Measurements from ENCODE around the gene CCDC158. TPM values are rescaled to one million over a fixed set of nuclear protein-coding genes. Genes with fewer than 3 reads are reported as not detected.
"Not testable (repeated sequence)": the region's sequence is repeated elsewhere in the genome, so short reads cannot be mapped to it uniquely, and the experiment has no call there.

CCDC158 gene
- total RNA-seq, 2 experiments from 2014 or later, result not detected

DNA sequence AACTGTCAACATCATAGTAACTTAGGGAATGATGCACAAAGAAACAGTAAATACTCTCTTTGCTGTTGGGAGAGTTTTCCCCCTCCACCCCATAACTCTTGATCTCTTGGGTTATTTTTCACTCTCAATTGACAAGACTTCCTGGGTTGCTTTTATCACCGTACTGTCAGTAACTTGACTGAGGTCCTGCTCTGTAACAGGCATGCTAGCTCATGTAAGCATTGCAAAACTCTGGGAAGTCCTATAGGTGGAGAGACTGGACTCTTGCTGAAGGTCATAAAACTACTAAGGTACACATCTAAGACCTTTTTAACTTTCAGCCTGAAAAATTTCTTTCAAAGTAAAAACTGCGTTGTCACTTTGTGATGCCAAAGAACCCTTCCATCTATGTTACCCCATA is 25.0 kb upstream of the CCDC158 start:
- no peaks in the 10 kb centered on the region for H3K4me1 Mint-ChIP-seq
- H3K9me3 Mint-ChIP-seq, result no peaks in the 10 kb centered on the region
- H3K4me3 Mint-ChIP-seq, result no peak overlapping the region
- ChIA-PET POLR2A (no interaction called here), CTCF (no interaction called here)
- no peaks in the 10 kb centered on the region for H3K36me3 Mint-ChIP-seq (ENCODE audit: low read depth)
- peaks cover 17% of the 10 kb centered on the region for H3K27me3 Mint-ChIP-seq
- no peak overlapping the region for H3K27ac Mint-ChIP-seq
- no peak for DNase-seq

DNA sequence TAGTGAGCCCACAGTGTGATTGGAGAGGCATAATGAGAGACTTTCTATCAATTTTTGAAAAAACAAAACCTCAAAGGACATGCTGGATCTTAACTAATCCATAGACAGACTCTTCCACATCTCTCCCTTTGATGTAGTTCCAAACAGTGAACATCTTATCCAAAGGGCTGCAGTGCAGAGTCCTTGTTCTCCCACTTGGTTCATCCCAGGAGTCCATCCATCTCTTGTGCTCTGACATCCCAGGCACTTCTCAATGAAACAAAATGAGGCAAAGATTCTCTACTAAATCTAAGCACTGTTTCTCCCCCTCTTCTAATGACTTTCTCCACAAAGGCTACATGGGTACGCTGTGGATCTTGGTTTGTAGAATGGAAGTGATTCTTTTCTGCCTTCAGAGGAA is 22.4 kb upstream of the CCDC158 start:
- POLR2A ChIA-PET, result no interaction called here
- Mint-ChIP-seq H3K27ac (no peak overlapping the region), H3K9me3 (no peaks in the 10 kb centered on the region), H3K4me1 (no peaks in the 10 kb centered on the region), H3K4me3 (no peak overlapping the region), H3K36me3 (ENCODE audit: low read depth) (no peaks in the 10 kb centered on the region), H3K27me3 (peaks cover 21% of the 10 kb centered on the region)
- no peak for DNase-seq
- CTCF ChIA-PET, result no interaction called here

DNA sequence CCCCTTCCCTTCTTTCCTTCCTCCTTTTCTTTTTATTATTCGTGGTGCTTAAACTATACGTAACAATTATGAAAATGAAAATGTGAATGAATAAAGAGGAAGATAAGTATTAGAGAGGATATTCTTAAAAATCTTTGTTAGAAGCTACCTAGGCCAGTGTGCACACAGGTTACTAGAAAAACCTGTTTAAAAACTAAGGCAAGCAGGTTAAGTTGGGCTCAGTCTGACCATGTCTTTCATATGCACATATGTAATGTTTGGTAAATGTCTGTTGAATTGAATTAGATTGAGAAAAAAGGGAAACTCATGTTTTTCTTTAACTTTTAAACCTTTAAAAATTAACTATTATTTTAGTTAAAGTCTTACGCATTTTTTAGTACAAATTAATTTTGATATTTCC is 21.9 kb upstream of the CCDC158 start:
- ChIA-PET CTCF (no interaction called here), POLR2A (no interaction called here)
- no peaks in the 10 kb centered on the region for H3K9me3 Mint-ChIP-seq
- H3K27me3 Mint-ChIP-seq, result peaks cover 22% of the 10 kb centered on the region
- H3K27ac Mint-ChIP-seq, result no peak overlapping the region
- no peaks in the 10 kb centered on the region for H3K4me1 Mint-ChIP-seq
- no peak for DNase-seq
- H3K4me3 Mint-ChIP-seq, result no peak overlapping the region
- no peaks in the 10 kb centered on the region for H3K36me3 Mint-ChIP-seq (ENCODE audit: low read depth)

DNA sequence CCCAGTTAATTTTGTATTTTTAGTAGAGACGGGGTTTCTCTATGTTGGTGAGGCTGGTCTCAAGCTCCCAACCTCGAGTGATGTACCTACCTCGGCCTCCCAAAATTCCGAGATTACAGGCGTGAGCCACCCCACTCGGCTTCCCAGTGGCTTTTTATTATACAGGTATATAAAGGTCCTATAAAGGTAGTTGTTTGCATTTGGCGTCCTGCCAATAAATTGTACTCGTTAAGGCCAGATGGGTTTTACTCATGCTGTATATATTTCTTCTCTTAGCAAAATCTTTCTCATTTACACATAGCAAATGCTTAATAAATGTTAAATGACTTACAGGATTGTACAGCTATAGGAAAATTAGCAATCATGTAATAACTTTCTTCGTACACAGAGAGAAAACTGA is 20.9 kb upstream of the CCDC158 start:
- ChIA-PET POLR2A (no interaction called here), CTCF (no interaction called here)
- no peak overlapping the region for H3K4me3 Mint-ChIP-seq
- H3K4me1 Mint-ChIP-seq, result no peaks in the 10 kb centered on the region
- DNase-seq, result no peak
- H3K27ac Mint-ChIP-seq, result no peak overlapping the region
- H3K36me3 Mint-ChIP-seq (ENCODE audit: low read depth), result no peaks in the 10 kb centered on the region
- peaks cover 32% of the 10 kb centered on the region for H3K27me3 Mint-ChIP-seq
- no peaks in the 10 kb centered on the region for H3K9me3 Mint-ChIP-seq

DNA sequence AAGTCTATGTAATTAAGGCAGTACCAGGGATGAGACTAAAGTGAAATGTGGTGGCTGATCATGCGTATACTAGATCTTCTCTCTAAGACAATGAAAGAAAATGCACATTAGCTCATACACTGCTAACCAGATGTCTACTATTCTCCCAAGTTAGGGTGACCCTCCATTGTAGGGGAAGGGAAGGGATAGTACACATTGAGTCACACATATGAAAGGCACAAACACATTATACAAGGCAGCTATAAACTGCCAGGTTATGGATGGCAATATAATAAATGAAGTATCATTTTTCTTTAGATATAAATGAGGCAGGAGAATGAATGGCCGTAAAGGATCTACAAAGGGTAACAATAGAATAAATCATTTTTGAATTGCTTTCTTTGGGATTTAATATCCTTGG is 18.6 kb upstream of the CCDC158 start:
- H3K27me3 Mint-ChIP-seq, result peaks cover 52% of the 10 kb centered on the region
- ChIA-PET POLR2A (no interaction called here), CTCF (no interaction called here)
- H3K27ac Mint-ChIP-seq, result no peak overlapping the region
- no peaks in the 10 kb centered on the region for H3K36me3 Mint-ChIP-seq (ENCODE audit: low read depth)
- peaks cover 1% of the 10 kb centered on the region for H3K4me1 Mint-ChIP-seq
- DNase-seq, result no peak
- H3K9me3 Mint-ChIP-seq, result no peaks in the 10 kb centered on the region
- no peak overlapping the region for H3K4me3 Mint-ChIP-seq

DNA sequence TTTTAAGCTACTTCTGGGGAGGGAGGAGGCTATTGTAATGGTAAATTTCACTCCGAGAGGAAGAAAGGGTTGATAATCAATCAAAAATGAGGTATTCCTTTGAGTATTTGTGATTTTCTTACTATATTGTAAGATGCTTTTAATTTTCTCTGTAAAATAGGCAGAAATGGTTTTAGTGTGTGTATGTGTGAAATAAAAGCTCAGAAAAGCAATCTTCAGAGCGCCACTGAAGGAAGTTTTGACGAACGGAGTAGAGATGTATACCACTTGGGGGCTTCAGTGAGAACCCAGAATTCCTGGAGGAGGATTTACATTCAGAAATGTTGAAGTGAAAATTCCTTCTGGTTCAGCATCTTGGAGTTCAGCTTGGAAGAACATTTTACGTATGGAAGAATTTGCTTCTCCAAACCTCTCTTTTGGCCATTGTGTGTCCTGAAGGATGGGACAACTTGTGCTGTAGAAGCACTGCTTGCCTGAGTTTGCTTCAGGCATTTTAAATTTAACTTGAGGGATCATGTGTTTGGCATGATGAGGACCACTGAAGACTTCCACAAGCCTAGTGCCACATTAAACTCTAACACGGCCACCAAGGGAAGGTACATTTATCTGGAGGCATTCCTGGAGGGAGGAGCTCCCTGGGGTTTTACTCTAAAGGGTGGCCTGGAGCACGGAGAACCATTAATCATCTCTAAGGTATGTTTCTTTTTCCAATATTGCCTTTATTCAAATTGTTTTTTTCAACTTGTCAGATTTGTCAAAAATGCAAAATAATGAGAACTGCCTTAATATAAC is 14.8 kb upstream of the CCDC158 start:
- DNase-seq, result no peak
- H3K27me3 Mint-ChIP-seq, result peaks cover 55% of the 10 kb centered on the region
- H3K4me3 Mint-ChIP-seq, result no peak overlapping the region
- no peaks in the 10 kb centered on the region for H3K36me3 Mint-ChIP-seq (ENCODE audit: low read depth)
- no peaks in the 10 kb centered on the region for H3K9me3 Mint-ChIP-seq
- H3K27ac Mint-ChIP-seq, result no peak overlapping the region
- peaks cover 1% of the 10 kb centered on the region for H3K4me1 Mint-ChIP-seq
- ChIA-PET POLR2A (no interaction called here), CTCF (interaction anchor here (0.9 kb wide), 1 partner anchor 609 kb away, joined by 4 read pairs; no protein-coding TSS in a partner anchor)

DNA sequence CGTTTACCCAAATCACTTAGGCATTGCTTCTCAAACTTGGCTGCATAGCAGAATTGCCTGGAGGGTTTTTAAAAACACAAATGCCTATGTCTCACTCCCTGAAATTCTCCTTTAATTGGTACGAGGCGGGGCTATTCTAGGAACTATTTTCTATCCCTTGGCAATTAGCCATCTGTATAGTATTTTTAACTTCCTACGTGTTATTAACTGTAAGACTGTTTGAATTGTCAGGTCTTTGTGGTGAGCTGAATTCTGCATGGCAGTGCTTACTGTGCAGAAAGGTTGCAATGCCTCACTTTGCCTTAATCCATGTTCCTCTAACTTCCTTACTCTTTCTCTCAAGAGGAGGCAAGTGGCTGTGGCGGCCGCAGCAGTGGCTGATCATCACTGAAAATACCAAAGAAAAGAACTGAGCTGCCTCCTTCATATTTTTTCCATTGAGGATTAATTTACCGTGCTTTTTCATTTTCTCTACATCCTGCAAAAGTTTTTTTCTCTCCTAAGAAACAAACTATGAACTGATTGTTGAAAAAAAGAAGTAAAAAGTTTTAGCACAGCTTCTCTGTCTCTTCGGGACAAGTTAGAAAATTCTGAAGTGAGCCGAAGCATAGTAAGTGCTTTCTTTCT is 14.1 kb upstream of the CCDC158 start, which contains the start of gene SHROOM3:
TSS of gene SHROOM3 (plus strand) at position 329 of the 627 bp plus-strand sequence. CDS start 824 bp downstream, outside the sequence.
- ChIA-PET POLR2A (no interaction called here), CTCF (interaction anchor here (0.5 kb wide), 1 partner anchor 127 kb away, joined by 4 read pairs; no protein-coding TSS in a partner anchor)
- H3K36me3 Mint-ChIP-seq (ENCODE audit: low read depth), result no peaks in the 10 kb centered on the region
- no peak within 1 kb of the TSS for H3K27ac Mint-ChIP-seq
- H3K4me3 Mint-ChIP-seq, result no peak within 1 kb of the TSS
- H3K27me3 Mint-ChIP-seq, result peaks cover 53% of the 10 kb centered on the region
- peaks cover 1% of the 10 kb centered on the region for H3K4me1 Mint-ChIP-seq
- DNase-seq, result no peak
- H3K9me3 Mint-ChIP-seq, result no peaks in the 10 kb centered on the region

DNA sequence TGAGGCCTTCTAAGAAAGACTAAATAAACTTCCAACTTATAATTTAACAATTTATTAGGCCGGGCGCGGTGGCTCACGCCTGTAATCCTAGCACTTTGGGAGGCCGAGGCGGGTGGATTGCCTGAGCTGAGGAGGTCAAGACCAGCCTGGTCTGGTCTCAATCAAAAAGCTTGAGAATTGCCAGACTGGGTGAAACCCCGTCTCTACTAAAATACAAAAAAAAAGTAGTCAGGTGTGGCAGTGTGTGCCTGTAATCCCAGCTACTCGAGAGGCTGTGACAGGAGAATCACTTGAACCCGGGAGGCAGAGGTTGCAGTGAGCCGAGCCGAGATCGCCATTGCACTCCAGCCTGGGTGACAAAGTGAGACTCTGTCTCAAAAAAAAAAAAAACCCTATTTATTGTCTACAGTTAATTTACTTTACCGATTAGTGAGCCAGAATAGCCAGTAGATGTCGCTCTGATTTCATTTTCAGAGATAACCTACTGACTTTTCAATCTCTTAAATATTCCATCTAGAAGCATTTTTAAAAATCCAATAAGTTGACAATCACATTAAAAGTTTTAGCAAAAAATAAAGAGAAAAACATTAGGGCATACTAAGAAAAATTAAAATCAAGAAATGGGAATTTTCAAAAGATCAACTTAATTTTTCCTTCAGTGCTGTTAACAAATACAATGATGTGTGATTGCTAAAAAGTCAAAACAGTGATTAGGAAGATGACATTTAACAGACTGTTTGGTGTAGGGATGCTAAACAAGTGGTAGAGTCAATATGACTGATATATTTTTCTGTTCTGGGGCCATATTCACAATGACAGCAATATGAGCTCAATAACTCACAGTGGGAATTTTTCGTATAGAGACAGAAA is 9.8 kb upstream of the CCDC158 start:
- CTCF ChIA-PET, result interaction anchor here (0.7 to 3.3 kb wide), 11 partner anchors 9 to 614 kb away, joined by 3 to 14 read pairs (median 4); partner anchors contain the start of gene CCDC158
- no peak overlapping the region for H3K27ac Mint-ChIP-seq
- H3K4me1 Mint-ChIP-seq, result peaks cover 1% of the 10 kb centered on the region
- H3K36me3 Mint-ChIP-seq (ENCODE audit: low read depth), result no peaks in the 10 kb centered on the region
- H3K4me3 Mint-ChIP-seq, result no peak overlapping the region
- POLR2A ChIA-PET, result no interaction called here
- no peak for DNase-seq
- H3K9me3 Mint-ChIP-seq, result no peaks in the 10 kb centered on the region
- peaks cover 23% of the 10 kb centered on the region for H3K27me3 Mint-ChIP-seq

DNA sequence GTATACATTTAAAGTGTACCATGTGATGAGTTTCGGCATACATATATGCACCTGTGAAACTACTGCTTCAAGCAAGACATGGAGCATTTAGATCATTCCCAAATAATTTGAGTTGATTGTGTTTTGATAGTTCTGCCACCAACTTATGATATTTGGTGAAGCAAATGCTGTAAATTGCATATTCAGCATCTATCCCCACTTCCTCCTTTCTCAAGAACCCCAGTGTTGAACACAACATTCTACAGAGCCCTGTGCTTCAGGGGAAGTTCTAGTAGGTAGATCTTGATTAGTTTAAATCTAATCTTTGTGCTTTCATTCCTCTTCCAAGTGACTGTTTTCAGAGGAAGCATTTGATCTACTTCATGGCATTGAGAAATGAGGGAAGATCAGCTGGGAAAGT is 8.7 kb upstream of the CCDC158 start:
- no peak for DNase-seq
- Mint-ChIP-seq H3K27ac (no peak overlapping the region), H3K36me3 (ENCODE audit: low read depth) (no peaks in the 10 kb centered on the region), H3K27me3 (peaks cover 15% of the 10 kb centered on the region), H3K9me3 (no peaks in the 10 kb centered on the region), H3K4me3 (no peak overlapping the region), H3K4me1 (no peaks in the 10 kb centered on the region)
- POLR2A ChIA-PET, result interaction anchor here (0.9 kb wide), 1 partner anchor 27 kb away, joined by 3 read pairs; no protein-coding TSS in a partner anchor
- CTCF ChIA-PET, result interaction anchor here (1.1 to 3.3 kb wide), 4 partner anchors 12 to 615 kb away, joined by 3 to 12 read pairs (median 6); no protein-coding TSS in a partner anchor

DNA sequence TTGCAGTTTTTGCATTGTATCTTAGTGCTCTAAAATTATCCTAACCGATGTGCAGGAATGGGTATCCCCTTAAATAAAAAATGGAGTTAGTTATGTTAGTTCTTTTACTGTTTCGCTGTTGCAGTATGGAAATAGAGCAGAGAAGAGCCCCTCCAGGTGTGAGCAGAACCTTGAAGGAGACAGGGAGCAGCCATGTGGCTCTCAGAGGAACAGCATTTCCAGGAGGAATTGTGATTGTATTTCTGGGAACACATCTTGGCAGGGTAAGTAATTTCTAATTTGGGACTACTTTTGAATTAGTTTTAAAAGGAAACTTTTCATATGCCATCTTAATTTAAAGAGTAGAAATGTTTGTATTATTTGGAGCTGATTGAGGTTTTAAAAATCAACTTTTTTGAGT is 5.3 kb upstream of the CCDC158 start:
- ChIA-PET POLR2A (no interaction called here), CTCF (interaction anchor here (1.6 kb wide), 1 partner anchor 78 kb away, joined by 4 read pairs; no protein-coding TSS in a partner anchor)
- H3K27me3 Mint-ChIP-seq, result peaks cover 15% of the 10 kb centered on the region
- no peaks in the 10 kb centered on the region for H3K9me3 Mint-ChIP-seq
- no peak overlapping the region for H3K4me3 Mint-ChIP-seq
- no peak overlapping the region for H3K27ac Mint-ChIP-seq
- no peaks in the 10 kb centered on the region for H3K36me3 Mint-ChIP-seq (ENCODE audit: low read depth)
- DNase-seq, result no peak
- peaks cover 5% of the 10 kb centered on the region for H3K4me1 Mint-ChIP-seq

DNA sequence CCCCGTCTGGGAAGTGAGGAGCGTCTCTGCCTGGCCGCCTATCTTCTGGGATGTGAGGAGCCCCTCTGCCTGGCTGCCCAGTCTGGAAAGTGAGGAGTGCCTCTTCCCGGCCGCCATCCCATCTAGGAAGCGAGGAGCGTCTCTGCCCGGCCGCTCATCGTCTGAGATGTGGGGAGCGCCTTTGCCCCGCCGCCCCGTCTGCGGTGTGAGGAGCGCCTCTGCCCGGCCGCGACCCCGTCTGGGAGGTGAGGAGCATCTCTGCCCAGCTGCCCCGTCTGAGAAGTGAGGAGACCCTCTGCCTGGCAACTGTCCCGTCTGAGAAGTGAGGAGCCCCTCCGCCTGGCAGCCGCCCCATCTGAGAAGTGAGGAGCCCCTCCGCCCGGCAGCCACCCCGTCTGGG is 2.2 kb upstream of the CCDC158 start:
- H3K4me1 Mint-ChIP-seq; DNase-seq; H3K36me3 Mint-ChIP-seq (ENCODE audit: low read depth); POLR2A ChIA-PET; CTCF ChIA-PET; H3K4me3 Mint-ChIP-seq; H3K9me3 Mint-ChIP-seq; H3K27ac Mint-ChIP-seq: not testable (repeated sequence)
- peaks cover 29% of the 10 kb centered on the region for H3K27me3 Mint-ChIP-seq

DNA sequence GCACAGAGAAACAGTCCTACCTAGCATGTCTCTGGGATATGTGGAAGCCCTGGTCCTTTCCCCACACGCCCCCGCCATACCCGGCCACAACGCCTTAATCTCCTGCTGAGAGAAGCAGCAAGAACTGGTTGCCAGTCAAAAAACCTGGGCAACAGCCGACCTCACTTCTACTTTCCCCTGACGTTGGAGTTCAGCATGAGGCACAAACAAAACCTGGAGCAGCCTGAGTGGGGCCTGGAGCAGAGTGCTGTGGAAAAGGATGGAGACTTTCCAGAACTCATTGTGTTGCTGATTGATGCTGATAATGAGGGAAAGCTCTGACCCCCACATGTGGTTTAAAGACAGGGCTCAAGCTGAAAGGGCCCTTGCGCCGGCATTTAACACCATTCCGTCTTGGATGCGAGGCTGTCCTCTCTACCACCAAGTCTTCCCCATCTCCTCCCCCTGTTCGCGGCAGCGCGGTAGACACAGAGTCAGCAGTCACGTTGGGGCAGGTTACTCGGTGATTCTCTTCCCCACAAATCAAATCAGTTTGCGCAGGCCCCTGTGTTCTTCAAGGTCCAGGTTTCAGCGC is 666 bp downstream of the CCDC158 start:
- DNase-seq, result no peak
- H3K27me3 Mint-ChIP-seq, result peaks cover 23% of the 10 kb centered on the region
- ChIA-PET CTCF (no interaction called here), POLR2A (no interaction called here)
- no peak overlapping the region for H3K27ac Mint-ChIP-seq
- no peak overlapping the region for H3K4me3 Mint-ChIP-seq
- no peaks in the 10 kb centered on the region for H3K9me3 Mint-ChIP-seq
- no peaks in the 10 kb centered on the region for H3K36me3 Mint-ChIP-seq (ENCODE audit: low read depth)
- peaks cover 9% of the 10 kb centered on the region for H3K4me1 Mint-ChIP-seq

DNA sequence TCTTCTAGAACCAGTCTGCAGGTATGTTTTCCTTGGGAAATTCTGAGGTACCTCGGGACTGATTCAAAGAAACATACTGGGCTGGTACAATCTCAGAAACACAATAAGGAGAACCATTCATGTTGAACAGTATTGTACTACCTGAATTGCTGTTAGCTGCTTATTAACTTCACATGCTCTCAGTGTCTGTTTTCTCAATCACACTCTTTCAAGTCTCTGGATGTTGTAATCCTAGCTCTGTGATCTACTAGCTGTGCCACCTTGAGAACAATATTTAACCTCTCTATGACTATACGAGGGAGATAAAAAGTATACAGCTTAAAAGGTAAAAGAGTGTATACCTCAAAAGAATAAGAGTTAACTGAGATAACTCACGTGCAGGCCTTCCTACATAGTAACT is 10.3 kb downstream of the CCDC158 start:
- CTCF ChIA-PET, result interaction anchor here (1.1 kb wide), 1 partner anchor 8 kb away, joined by 3 read pairs; no protein-coding TSS in a partner anchor

More for the DNA sequence above, 10.3 kb downstream of the CCDC158 start:
- Mint-ChIP-seq H3K4me1 (no peaks in the 10 kb centered on the region), H3K4me3 (no peak overlapping the region), H3K36me3 (ENCODE audit: low read depth) (no peaks in the 10 kb centered on the region), H3K9me3 (no peaks in the 10 kb centered on the region), H3K27ac (no peak overlapping the region), H3K27me3 (peaks cover 16% of the 10 kb centered on the region)
- POLR2A ChIA-PET, result no interaction called here
- DNase-seq, result no peak
